ENCODE measurements around the gene SLC66A3.

The SLC66A3 gene

DNA sequence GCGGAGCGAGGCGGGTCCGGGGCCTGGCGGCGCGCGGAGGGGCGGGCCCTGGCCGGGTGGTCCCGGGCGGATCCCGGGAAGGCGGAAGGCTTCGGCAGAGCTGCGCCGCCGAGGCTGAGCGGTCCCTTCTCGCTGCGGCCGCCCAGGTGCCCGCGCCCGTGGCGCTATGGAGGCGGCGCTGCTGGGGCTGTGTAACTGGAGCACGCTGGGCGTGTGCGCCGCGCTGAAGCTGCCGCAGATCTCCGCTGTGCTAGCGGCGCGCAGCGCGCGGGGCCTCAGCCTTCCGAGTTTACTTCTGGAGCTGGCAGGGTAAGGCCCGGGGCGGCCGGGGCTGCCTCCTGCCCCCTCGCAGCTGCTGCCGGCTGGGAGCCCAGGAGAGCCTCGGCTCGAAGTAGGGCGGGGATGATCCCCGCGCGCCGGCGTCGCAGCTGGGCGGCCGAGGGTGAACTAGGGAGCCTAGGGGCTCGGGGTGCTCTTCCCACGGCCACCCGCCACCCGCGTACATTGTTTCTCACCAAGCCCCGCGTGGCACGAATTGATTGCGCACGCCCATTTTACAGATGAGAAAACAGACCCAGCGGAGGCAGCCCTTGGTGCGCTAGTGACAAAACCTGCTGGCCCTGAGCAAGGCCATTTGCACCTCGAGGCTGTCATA lies at the start of gene SLC66A3:
SLC66A3 (plus strand) TSS at position 87 of the 655 bp plus-strand sequence; CDS start at position 167, 80 bp downstream.
- peak; percentile 63 for DNase-seq (ENCODE audit: low read depth)

DNA sequence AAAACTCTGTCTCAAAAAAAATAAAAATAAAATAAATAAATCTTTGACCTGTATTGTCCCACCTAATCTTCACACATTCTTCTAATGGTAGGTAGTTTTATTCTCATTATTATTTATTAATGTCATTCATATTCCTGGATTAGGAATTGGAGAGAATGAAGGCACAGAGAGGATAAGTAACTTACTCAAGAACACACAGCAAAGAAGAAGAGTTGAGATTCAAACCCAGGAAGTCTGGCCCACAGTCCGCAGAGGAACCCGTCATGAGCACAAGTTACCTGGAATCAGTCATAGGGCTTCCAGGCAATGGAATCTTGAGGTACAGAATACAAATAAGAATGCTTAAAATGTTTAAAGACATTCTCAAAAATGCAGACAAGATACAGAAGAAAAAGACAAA lies 46.3 kb upstream of the SLC66A3 start:
- DNase-seq (ENCODE audit: low read depth) = no peak

DNA sequence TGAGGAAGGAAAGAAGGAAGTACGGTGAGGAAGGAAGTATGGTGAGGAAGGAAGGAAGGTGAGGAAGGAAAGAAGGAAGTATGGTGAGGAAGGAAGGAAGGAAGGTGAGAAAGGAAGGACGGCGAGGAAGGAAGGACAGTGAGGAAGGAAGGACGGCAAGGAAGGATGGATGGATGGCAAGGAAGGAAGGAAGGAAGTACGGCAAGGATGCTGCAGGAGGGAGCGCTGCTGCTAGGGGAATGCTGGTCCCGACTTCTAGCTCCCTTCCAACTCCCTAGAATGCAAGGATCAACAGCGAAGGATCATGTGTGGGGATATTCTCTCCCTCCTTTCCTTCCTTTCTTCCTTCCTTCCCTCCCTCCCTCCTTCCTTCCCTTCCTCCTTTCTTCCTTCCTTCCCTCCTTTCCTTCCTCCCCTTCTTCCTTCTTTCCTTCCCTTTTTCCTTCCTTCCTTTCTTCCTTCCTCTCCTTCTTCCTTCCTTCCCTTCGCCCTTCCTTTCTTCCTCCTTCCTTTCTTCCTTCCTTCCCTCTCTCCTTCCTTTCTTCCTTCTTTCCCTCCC lies 42.3 kb upstream of the SLC66A3 start:
- DNase-seq (ENCODE audit: low read depth) = no peak

DNA sequence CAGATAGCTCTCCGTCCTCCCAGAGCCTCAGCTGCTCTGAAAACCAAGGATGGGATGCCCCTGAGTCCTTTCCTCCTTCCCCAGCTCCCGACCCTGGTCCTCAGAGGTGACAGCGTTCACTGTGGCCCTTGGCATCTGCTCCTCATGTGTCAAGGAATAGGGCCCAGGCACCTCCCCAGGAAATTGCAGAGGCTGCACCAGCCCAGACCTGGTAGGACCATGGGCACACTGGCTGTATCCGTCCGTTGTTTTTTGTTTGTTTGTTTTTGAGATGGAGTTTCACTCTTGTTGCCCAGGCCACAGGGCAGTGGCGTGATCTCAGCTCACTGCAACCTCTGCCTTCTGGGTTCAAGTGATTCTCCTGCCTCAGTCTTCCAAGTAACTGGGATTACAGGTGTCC lies 37.5 kb upstream of the SLC66A3 start:
- DNase-seq (ENCODE audit: low read depth) = no peak

DNA sequence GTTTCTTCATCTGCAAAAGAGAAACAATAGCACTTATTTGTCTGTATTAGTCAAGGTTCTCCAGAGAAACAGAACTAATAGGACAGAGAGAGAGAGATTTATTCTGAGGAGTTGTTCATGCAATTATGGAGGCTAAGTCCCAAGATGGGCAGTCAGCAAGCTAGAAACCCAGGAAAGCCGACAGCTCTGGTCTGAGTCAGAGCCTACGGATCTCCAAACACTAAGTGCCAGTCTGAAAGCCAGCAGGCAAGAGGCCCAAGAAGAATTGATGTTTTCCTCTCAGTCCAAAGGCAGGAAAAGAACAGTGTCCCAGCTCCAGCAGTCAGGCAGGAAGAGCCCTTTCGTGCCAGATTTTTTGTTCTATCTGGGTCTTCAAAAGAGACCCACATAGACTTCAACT lies 36.5 kb upstream of the SLC66A3 start:
- DNase-seq (ENCODE audit: low read depth) = no peak

DNA sequence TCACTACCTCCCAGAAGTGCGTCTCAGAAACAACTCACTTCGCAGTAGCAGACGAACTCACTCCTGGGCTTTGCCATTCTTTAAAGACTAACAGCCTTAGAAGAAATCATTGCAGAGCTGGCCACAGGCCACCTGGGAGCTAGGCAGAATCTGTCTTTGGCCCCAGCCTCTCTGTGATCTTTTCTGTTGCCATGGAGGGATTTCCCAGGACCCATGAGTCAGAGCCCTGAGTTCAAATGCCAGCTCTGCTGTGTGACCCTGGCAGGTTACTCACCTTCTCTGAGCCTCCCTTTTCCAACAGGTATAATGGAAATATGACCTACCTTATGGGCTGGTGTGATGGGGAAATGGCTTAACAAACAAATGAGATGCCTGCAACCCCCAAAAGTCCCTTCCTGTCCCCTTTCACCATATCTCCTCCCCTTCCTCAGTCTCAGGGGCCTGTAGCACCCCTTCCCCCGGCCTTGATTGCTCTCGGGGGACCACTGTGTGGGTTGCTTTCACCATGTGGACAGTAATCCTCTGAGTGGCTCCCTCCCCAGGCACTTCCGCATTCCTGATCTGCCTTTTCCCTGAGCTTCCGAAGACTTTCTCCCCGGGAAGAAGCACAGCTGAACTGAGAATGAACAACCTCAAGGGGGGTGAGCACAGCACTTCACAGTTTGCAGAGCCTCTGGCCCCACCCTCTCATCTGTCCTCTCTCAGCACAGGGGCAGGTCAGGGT lies 34.0 kb upstream of the SLC66A3 start:
- no peak for DNase-seq (ENCODE audit: low read depth)

DNA sequence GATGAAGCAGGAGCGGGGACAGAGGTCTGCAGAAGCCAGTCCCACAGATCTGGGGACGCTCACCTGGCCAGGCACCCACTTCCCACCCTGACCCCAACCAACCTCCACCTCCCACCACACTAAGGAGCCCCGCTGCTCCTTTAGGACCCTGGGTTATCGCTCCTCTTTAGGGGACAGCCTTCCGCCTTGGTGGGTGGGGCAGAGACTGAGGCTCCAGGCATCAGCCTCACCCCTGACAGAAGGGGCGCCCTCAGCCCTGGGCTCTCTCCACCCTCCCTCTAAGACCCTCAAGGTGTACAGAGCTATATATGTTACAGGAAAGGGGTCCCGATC lies 33.5 kb upstream of the SLC66A3 start:
- no peak for DNase-seq (ENCODE audit: low read depth)

DNA sequence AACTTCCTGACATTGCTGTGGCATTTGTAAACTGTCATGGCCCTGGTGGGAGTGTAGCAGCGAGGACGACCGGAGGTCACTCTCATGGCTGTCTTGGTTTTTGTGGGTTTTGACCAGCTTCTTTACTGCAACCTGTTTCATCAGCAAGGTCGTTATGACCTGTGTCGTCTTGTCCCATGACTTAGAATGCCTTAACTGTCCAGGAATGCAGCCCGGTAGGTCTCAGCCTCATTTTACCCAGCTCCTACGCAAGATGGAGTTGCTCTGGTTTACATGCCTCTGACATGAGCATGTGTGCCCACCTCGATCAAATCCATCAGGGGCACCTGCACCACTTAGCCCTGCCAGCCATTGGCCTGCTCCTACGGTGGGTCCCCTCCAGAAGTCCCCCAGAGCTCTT lies 32.9 kb upstream of the SLC66A3 start:
- DNase-seq (ENCODE audit: low read depth) = no peak

DNA sequence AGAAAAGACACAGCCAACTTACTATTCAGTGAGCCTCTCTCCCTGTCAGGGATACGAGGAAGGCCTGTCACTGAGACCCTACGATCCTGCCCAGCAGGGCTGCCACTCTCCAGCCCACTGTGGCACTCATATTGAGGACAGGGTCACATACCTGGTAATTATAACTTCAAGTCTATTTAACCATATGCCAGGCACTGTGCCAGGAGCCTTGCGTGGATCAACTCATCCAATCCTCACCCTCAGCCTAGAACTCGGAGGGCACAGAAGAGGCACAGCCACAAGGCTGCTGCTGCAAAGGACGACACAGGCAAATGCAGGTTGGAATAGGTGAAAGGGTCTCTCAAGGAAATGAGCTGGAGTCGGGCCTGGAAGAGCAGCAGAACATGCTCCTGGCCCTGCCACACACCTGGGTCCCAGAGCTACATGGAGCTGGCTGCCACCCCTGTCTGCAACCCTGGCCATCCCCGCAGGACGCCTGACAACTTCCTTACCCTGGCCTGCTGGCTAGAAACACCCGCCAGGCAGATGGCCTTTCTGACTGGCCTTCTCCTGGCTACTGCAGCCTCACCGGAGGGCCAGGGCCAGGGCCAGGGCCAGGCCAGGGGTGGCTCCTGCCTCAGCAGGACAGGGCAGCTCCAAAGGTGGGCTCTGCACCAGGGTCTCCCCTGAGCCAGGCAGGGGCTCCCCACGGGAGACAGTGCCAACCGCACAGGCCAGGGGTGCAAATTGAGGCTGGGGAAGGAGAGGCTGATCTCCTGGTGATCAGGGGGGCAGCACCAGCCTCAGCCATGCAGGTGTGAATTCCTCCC lies 32.1 kb upstream of the SLC66A3 start:
- DNase-seq (ENCODE audit: low read depth) = no peak

DNA sequence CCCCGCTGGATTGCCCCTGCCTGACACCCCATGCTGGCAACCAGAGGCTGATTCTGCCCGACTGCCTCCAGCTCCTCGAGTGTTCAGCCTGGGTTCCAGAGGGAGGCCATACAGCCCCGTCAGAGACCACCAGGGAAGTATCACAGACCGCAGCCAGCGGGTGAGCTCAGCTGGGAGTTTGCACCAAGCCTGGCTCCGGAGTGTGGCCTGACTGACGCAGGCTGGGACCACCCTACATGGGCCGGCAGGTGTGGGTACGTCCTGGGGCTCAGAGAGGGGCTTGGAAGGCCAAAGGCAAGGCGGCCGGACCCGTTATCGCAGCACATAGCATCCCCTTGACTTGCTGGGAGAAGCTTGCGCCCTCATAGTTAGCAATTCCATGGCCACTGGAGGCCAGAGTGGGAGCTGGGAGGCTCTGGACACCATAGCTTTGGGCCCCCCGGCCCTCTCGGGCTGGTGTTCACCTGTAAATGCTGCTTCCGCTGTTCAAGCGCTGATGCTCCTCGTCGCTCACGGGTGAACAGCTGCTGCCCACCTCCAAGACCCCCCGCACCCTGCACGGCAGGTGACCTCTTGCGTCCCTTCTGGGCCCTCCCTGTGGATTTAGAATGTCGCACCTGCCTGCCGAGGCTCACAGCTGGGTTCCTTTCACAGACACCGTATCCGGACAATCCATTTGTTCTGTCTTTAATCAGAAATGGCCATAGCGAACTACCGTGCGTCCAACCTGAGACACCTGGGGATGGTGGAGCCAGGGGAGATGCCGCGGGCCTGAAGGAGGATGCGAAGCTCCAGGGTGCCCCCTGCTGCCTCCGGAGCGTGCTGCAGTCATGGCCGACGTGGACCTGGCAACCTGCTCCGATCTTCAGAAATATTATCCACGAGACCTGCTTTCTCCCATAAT lies 31.2 kb upstream of the SLC66A3 start:
- DNase-seq (ENCODE audit: low read depth) = no peak

DNA sequence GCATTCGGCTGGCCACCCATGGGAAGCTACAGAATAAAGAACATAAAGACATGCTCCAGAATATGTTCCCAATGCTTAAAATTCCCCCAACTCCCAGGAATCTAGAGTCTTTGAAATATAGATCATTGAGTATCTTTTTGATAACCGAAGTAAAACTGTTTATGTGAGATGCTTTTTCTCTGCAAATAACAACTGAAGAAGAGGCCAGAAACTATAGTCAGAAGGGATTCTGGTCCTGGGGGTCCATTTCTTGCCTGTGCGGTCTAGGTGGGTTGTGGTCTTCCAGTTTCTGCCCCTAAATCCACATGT lies 30.6 kb upstream of the SLC66A3 start:
- no peak for DNase-seq (ENCODE audit: low read depth)

DNA sequence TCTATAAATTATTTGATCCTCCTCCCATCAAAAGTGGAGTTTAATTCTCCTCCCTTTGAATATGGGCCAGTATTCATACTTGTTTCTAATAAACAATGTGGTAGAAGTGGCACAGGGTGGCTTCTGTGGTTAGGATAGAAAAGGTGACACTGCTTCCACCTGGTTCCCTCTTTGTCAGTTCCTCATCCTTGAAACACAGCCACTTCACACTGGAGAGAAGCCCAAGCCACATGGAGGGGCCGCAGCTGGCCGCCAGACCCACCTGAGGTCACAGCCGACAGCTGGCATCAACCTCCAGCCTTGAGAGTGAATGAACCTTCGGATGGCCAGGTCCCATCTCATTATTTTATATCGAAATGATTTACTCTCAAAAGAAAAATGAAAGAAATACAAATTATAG lies 27.5 kb upstream of the SLC66A3 start:
- no peak for DNase-seq (ENCODE audit: low read depth)

DNA sequence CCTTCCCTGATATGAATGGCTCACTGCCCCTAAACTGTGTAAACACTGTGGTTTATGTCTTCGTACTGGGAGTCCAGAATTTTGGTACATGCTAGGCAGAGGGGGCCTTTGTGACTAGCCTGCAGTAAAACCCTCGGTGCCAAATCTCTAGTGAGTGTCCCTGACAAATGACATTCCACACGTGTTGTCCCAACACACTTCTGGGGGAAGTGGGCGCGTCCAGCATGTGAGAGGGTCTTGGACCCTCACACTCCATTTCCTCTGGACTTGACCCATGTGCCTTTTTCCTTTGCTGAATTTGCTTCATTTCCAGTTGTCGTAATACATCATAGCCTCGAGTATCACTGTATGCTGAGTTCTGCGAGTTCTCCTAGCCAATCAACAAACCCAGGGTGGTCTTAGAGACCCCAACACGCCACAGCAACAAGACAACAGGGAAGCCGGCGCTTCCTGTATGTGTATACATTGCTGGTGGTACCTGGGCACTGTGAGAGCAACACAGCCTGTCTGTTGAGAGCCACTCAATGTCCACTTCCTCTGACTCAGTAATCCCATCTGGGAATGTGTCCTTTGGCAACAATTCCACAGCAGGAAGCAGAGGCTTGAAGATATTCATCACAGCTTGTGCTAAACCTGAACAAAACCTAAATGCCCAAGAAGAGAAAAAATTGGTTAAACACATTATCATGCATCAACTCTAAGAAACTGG lies 26.9 kb upstream of the SLC66A3 start:
- DNase-seq (ENCODE audit: low read depth) = peak; percentile 55

DNA sequence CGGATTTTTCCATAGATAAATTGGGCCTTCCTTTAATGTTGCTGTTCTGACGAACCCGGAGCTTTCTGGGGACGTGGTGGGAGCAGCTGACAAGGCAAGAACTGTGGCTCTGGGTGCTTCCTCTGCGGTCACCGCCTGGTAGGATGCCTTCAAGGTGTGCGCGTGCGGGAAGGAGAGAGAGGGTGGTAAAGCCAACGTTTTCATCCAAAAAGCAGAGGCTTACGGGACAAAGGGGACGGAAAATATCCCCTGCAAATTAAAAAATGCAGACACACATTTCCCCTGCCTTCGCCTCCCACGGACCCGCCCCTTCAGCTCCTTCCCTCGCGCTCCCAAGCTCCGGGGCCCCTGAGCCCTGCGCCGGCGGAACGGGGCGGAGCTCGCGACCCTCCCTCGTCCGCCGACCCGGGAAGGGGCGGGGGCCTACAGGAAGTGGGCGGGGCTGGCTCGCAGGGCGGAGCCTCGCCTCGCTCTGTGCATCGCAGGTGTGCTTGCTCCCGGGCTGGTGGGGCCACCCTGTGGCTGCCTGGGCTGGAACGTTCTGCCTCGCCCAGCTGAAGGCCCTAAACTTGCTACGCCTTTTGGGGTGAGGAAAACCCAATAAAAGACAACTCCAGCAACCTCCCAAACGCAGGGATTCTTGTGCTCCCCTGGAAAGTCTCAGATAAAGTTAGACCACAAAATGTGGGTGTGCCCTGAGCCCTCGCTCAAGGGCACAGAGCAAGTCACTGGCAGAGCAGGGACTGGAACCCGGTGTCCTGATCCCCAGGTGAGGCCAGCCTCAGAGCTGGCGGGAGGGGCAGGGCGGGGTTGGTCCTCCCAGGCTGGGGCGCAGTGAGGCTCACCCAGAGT lies 25.4 kb upstream of the SLC66A3 start:
- no peak for DNase-seq (ENCODE audit: low read depth)

DNA sequence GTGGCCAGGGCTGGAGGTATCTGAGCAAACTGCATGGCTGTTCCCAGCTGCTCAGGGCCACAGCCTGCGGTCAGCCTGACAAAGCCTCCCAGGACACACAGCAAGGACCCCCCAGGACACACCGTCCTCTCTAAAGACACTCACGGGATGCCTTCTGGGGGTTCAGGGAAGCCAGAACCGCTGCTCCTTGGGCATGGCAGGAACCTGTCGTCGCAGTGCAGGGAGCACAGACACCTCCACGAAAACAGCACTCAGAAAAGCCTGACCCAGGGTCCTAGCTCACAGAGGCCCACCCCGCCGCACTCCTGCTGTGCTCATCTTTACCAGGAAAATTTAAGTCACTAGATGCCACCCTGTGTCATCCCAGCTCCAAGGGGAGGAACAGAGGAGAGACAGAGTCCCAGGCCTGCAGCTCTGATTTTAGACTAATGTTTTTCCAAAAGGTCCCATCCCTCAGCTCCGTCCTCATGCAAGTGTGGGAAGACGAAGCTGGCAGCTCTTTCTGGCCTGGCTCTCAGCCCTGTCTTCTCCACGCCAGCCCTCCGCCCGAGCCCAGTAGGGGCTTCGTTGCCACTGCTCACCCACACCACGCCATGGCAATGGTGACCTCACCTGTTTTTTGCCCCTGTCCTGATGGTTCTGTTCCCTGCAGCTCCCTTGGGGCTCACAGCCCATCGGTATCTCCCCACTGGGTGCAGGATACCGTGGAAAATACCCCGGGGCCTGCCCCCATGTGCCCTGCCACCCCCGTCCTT lies 23.9 kb upstream of the SLC66A3 start:
- no peak for DNase-seq (ENCODE audit: low read depth)

DNA sequence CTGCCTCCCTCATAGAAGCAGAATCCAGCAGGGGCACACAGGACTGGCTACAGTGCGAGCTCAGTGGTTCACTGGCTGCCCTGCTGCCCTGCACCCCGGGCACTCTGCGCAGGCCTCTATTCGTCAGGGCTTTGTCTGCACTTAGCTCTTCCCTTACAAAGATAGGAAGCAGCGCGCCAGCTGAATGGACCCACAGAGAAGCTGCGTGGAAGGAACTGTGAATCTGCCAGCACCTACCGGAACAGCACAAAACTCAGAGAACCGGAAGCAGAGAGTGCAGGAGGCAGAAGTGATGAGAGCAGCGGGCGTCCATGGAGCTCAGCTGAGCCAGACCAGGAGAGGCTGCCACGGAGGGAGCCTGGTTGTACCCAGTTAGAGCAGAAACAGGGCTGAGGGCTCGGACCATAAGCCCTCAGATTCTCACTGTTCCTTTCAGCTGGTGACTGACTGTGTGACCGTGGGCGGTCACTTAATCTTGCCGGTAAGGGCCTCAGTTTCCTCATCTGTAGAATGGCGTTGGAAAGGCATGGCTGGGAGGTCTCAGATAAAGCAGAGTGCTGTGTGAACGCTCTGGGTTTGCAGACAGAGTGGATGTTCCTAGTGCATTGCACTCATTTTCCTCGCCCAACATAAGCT lies 23.1 kb upstream of the SLC66A3 start:
- DNase-seq (ENCODE audit: low read depth) = no peak

DNA sequence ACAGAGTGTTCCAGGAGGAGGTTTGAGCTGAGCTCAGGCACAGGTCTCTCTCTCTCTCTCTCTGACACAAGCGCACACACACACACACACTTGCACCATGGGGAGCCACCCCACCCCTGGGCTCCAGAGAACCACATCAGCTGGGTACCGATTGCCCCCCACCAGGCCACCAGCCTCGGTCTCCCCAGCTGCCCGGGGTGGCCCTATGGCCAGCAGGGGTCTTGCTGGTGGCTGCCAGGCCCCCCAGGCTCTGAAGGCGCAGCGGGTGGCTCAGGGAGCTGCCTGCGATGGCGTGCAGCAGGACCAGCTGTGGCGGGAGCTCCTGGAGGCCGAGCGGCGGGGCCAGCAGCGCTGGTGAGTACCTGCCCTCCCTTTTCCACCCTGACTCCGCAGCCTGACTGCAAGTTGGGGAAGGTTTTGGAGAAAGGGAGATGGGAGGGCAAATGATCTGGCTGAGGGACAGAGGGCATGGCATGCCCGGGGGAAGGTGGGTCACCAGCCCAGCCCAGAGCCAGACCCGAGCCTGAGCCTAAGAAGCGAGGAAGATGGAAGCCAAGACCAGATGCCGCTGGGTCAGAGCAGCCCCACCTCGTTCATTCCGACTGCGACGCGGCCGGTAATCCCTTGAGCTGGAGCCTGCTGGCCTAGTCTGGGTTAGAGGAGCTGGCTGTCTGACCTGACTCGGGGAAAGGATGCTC lies 21.9 kb upstream of the SLC66A3 start:
- no peak for DNase-seq (ENCODE audit: low read depth)

DNA sequence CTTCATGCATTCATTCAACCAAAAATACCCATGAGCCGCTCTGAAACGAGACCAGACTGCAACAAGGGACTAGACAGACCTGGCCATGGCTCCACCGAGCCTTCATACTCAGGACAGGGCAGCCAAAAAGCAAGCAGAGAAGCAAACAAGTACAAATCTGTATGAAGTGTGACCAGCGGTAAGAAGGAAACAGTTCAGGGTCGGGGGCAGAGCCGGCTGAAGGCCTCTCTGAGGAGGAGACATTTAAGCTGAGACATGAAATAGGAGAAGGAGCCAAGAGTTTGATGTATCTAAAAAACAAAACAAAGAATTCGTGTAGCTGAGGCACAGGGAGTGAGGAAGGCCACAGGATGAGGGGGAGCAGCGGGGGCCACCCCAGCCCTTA lies 21.3 kb upstream of the SLC66A3 start:
- no peak for DNase-seq (ENCODE audit: low read depth)

DNA sequence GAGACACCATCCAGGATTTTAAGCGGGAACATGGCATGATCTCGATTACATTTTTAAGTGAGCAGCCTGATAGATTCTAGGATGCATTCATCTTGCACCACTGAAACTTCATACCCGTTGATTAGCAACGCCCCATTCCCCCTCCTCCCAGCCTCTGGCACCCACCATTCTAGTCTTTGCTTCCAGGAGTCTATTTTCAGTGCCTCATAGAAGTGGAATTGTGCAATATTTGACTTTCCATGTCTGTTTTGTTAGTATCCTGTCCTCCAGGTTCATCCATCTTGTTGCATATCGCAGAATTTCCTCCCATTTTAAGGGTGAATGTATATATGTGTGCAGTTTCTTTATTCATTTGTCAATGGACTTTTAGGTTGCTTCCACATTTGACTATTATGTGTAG lies 20.9 kb upstream of the SLC66A3 start:
- DNase-seq (ENCODE audit: low read depth) = no peak

All from stromal cell of bone marrow (primary cell).